DMS 273 (cell line): Measurements from ENCODE around the gene PLPP1.

ENCODE experiments used
- DNase-seq: peaks from one replicate; lab custom pipeline; 2025; ENCODE audit not compliant: unreplicated experiment; lab: John Stamatoyannopoulos, UW

Gene PLPP1

DNA sequence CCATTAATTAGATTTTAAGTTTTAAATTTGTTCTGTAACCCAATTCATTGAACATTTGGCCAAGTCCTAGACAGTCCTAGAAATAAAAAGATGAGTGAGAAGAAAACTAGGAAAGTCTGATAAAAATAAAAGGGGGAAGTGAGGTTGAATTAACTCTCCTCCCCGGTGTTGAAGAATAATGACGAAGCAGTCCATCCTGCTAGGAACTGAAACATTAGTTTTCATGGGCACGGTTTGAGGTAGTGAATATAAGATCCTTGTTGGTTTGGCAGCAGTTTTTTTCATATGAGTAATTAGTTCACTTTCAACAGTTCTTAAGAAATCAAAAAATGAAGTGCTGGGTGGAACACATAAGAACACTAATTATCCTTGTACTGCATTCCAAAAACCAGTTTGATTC, 123.9 kb downstream of the PLPP1 start:
- no peak for DNase-seq

DNA sequence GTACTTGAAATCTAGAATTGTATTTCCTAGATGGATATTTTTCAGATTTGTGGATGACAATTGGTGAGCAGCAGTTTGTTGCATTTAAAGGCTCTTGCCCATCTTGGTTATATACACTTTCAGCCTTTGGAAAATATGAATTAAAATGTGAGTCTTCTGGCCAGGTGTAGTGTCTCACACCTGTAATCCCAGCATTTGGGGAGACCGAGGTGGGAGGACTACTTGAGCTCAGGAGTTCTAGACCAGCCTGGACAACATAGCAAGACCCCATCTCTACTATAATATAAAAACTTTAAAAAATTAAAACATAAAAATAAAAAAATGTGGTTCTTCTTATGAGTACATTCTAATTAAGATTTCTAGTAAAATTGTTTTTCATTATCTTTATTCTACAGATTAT, 125.0 kb downstream of the PLPP1 start:
- no peak for DNase-seq

- DNase-seq: no peak
Observed at GRCh38 chr5:55407984-55408383, 126.8 kb downstream of the PLPP1 start.

- peak; percentile 52 for DNase-seq
Observed at GRCh38 chr5:55407059-55407684, 127.6 kb downstream of the PLPP1 start.

- DNase-seq: no peak
Observed at GRCh38 chr5:55406292-55406691, 128.5 kb downstream of the PLPP1 start.

GRCh38 chr5:55402199-55402598, 132.6 kb downstream of the PLPP1 start:
- peak; percentile 4 for DNase-seq

GRCh38 chr5:55393501-55394175, 141.1 kb downstream of the PLPP1 start:
- no peak for DNase-seq

- no peak for DNase-seq
Observed at GRCh38 chr5:55392669-55393068, 142.1 kb downstream of the PLPP1 start.

- no peak for DNase-seq
Observed at GRCh38 chr5:55391707-55392106, 143.1 kb downstream of the PLPP1 start.

GRCh38 chr5:55387865-55388264, 146.9 kb downstream of the PLPP1 start:
- no peak for DNase-seq

DNA sequence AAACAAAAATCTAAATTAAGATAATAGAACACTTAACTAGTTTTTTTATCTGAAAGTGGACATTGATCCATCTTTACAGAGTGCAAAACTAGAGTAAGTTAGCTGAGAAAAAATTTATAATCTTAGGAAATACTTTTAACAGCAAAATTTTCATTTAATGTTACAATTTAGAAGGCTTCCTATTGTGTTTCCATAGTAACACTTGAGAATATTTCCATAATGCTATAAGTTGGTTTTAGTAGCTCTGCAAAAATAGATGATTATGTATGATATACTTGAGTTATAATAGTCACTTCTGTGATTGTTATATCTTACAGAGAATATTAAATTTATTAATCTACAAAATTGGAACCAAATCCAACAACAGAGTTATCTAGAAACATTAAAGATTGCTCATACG, 148.4 kb downstream of the PLPP1 start:
- no peak for DNase-seq

DNA sequence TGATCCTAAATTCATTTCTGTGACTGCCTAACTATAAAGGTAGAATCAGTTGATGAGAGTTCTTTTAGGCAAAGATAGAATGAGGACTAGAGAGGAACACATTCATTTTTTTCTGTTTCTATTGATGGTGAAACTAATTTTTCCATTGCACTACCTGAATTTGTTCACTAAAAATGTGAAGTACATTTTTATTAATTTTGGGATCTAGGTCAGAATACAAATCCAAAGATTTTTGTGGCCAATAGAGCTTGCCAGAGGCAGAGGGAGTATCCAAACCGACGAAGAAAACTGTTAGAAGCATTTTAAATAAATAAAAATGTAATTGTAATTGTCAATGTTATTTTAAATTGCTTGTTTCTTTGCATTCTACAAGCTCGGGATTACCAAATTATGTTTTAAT, 148.9 kb downstream of the PLPP1 start:
- DNase-seq: no peak

DNA sequence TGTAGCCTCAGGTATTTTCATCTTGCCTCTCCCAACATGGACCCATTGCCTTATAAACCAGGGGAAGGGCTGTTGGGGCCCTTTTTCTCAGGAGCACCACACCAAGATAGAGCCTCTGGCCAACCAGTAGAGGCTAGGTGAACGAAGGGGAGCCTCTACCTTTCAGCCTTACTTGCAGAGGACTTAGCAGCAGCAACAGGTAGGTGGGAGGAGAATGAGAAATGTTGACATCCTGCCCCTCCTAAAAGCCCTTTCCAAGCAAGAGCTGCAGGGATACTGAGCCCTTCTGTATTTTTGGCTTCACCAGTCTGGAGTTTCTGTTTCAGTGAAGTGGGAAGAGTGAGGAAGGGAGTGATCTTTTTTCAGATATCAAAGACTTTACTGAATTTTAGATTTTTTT, 149.5 kb downstream of the PLPP1 start:
- DNase-seq: no peak

DNA sequence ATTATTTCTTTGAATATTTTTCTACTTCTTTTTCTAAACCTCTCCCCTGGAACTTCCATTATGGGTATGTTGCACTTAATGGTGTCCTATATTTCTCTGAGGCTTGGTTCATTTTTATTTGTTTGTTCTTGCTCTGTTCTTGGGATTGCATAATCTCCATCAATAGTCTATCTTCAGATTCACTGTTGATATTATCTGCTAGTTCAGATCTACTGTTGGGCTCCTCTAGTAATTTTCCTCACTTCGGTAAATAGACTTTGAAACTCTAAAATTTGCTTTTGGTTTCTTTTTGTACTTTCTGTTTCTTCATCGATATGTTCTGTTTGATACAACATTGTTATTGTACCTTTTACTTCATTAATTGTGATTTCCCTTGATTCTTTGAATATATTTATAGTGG, 150.7 kb downstream of the PLPP1 start:
- DNase-seq: no peak

- no peak for DNase-seq
Observed at GRCh38 chr5:55383254-55383653, 151.5 kb downstream of the PLPP1 start.

GRCh38 chr5:55377810-55378209, 157.0 kb downstream of the PLPP1 start:
- DNase-seq: no peak
